GM19324 (cell line): ENCODE measurements around the gene RFX6.

ENCODE experiments used
- ATAC-seq: cut with Tn5 transposase; IDR thresholded peaks from one replicate; pipeline ENCODE4 v1.9.1; 2021; ENCODE audit warnings: mild to moderate bottlenecking, moderate library complexity; ENCODE audit not compliant: unreplicated experiment, low FRiP score

RFX6 gene

DNA sequence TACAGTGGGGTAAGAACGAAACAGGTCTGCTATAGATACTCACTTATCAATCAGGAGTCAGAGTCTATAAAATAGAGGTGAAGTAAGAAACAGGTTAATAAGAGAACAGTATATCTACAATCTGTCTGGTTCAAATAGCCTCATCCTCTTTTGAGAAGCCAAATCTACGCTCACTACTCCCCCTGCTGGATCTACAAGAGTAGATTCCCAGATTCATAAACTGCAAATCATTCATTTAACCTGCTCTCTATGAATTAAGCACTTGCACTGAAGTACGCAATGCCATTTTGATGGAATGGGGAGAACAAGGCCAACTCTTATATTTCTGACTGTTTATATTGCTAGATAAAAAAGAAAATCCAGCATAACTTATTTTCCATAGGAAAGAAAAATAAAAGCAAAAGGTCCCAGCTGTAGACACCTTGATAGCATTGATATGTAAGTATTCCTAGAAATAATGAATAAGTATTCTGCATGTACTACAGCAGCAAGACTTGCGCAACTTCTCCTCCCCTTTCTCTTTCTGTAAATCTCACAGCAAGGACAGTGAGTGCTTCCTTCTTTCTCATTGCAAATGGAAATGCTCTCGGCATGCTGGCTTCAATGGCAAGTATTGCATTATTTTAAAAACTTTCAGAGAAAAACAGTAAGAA is 92.3 kb downstream of the RFX6 start:
- ATAC-seq = peak; percentile 75

DNA sequence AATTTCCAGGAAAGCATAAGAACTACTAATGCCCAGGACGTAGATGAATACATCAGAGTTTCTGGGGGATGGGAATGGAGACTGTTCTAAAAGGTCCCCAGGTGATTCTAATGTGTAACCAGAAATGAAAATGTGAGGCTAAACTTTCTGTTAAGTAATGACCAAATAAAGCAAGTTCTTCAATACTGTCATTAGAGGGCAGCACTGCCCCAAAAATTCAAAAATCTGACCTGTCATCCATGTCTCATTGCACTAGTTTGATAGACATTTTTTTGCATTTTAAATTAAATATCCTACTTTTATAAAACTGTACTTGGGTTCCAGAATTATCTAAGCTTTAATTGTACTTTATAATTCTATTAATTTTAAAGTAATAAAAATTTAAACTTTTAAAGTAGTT is 94.9 kb downstream of the RFX6 start:
- peak; percentile 63 for ATAC-seq

- no peak for ATAC-seq
Observed at GRCh38 chr6:116973976-116974375, 96.9 kb downstream of the RFX6 start.

- ATAC-seq = no peak
Observed at GRCh38 chr6:116974526-116975316, 97.7 kb downstream of the RFX6 start.

DNA sequence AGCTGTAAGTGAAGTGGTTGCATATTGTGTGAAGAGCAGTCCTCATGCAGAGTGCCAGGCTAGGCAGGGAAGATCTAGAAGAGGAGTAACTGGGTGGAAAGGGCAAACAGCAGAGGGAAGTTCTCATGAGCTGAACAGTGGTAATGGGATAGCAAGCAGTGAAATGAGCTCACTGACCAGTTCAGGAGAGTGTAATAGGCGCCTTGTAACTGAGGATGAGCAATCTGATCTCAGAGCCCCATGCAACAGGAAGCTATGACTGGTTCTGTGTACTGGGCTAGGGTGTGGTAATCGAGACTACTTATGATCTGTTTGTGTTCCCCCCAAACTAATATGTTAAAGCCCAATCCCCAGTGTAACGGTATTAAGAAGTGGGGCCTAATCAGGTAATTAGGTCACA is 98.6 kb downstream of the RFX6 start:
- ATAC-seq = no peak

- no peak for ATAC-seq
Observed at GRCh38 chr6:116979560-116979959, 102.5 kb downstream of the RFX6 start.
